BE2C (cell line): ENCODE results near the gene MFAP2.

ENCODE experiments used
- DNase-seq: peaks from one replicate; pipeline ENCODE4 v3.0.0-alpha.2; 2020
- H3K27me3 ChIP-seq: fragments of 250-450 bp; sonication (Bioruptor Pico); 2 replicates; pipeline ENCODE4 v1.5.1; 2020; ENCODE audit warnings: mild to moderate bottlenecking
- H3K36me3 ChIP-seq: fragments of 250-450 bp; sonication (Bioruptor Pico); 2 replicates; pipeline ENCODE4 v1.5.1; 2020; ENCODE audit warnings: mild to moderate bottlenecking
- H3K4me1 ChIP-seq: fragments of 250-450 bp; sonication (Bioruptor Pico); 2 replicates; pipeline ENCODE4 v1.5.1; 2020
- H3K4me3 ChIP-seq: 2 replicates; pipeline ENCODE4 v1.5.1; 2011; ENCODE audit warnings: low read depth, low read length
- H3K9me3 ChIP-seq: fragments of 250-450 bp; sonication (Bioruptor Pico); 2 replicates; pipeline ENCODE4 v1.5.1; 2020
- CTCF ChIP-seq: IDR thresholded peaks from 2 replicates; pipeline ENCODE4 v1.5.1; 2012; ENCODE audit warnings: mild to moderate bottlenecking, low read depth, low read length

MFAP2 gene

GRCh38 chr1:17002524-17002902 is 22.1 kb upstream of the MFAP2 start:
- no peaks in the 10 kb centered on the region for H3K36me3 ChIP-seq
- H3K9me3 ChIP-seq, result no peaks in the 10 kb centered on the region

GRCh38 chr1:17001760-17002523 is 21.5 kb upstream of the MFAP2 start:
- Histone ChIP-seq H3K9me3 (no peaks in the 10 kb centered on the region), H3K4me1 (no peaks in the 10 kb centered on the region), H3K36me3 (no peaks in the 10 kb centered on the region), H3K27me3 (no peaks in the 10 kb centered on the region), H3K4me3 (no peak overlapping the region)
- DNase-seq, result no peak
- no peak for TF ChIP-seq CTCF

More at GRCh38 chr1:17002524-17002902, 22.1 kb upstream of the MFAP2 start:
- H3K4me3 ChIP-seq, result no peak overlapping the region
- no peak for DNase-seq
- TF ChIP-seq CTCF, result no peak
- no peaks in the 10 kb centered on the region for H3K27me3 ChIP-seq
- H3K4me1 ChIP-seq, result no peaks in the 10 kb centered on the region

- Histone ChIP-seq H3K36me3 (no peaks in the 10 kb centered on the region), H3K27me3 (no peaks in the 10 kb centered on the region), H3K9me3 (no peaks in the 10 kb centered on the region), H3K4me3 (no peak overlapping the region), H3K4me1 (no peaks in the 10 kb centered on the region)
- no peak for DNase-seq
- TF ChIP-seq CTCF, result no peak
Measured at GRCh38 chr1:16999863-17000262, 19.4 kb upstream of the MFAP2 start.

- DNase-seq, result no peak
- Histone ChIP-seq H3K36me3 (no peaks in the 10 kb centered on the region), H3K4me3 (no peak overlapping the region), H3K27me3 (no peaks in the 10 kb centered on the region), H3K9me3 (no peaks in the 10 kb centered on the region), H3K4me1 (no peaks in the 10 kb centered on the region)
- TF ChIP-seq CTCF, result no peak
Measured at GRCh38 chr1:16998589-16998988, 18.2 kb upstream of the MFAP2 start.

GRCh38 chr1:16996845-16997244 is 16.4 kb upstream of the MFAP2 start:
- H3K9me3 ChIP-seq, result no peaks in the 10 kb centered on the region
- no peaks in the 10 kb centered on the region for H3K36me3 ChIP-seq
- H3K27me3 ChIP-seq, result no peaks in the 10 kb centered on the region
- no peak for TF ChIP-seq CTCF
- no peak for DNase-seq
- H3K4me1 ChIP-seq, result no peaks in the 10 kb centered on the region
- H3K4me3 ChIP-seq, result no peak overlapping the region

GRCh38 chr1:16993521-16994038 is 13.2 kb upstream of the MFAP2 start:
- H3K27me3 ChIP-seq, result no peaks in the 10 kb centered on the region
- DNase-seq, result no peak
- no peaks in the 10 kb centered on the region for H3K36me3 ChIP-seq
- H3K4me1 ChIP-seq, result no peaks in the 10 kb centered on the region
- no peak for TF ChIP-seq CTCF
- no peaks in the 10 kb centered on the region for H3K9me3 ChIP-seq
- H3K4me3 ChIP-seq, result no peak overlapping the region
